ENCODE measurements around the gene PRG2.
"Not testable (repeated sequence)": the region's sequence is repeated elsewhere in the genome, so short reads cannot be mapped to it uniquely, and the experiment has no call there.

The PRG2 gene

GRCh38 chr11:57368845-57369232 is 21.6 kb downstream of the PRG2 start:
- Mint-ChIP-seq H3K4me3 (no peak overlapping the region), H3K4me1 (no peaks in the 10 kb centered on the region), H3K36me3 (no peaks in the 10 kb centered on the region), H3K27ac (no peak overlapping the region), H3K9me3 (no peaks in the 10 kb centered on the region), H3K27me3 (no peaks in the 10 kb centered on the region)

- H3K27ac Mint-ChIP-seq, result no peak overlapping the region
- H3K27me3 Mint-ChIP-seq, result no peaks in the 10 kb centered on the region
- no peaks in the 10 kb centered on the region for H3K9me3 Mint-ChIP-seq
- H3K4me1 Mint-ChIP-seq, result no peaks in the 10 kb centered on the region
- no peak overlapping the region for H3K4me3 Mint-ChIP-seq
- no peaks in the 10 kb centered on the region for H3K36me3 Mint-ChIP-seq
These were observed 22.2 kb downstream of the PRG2 start for GRCh38 chr11:57368106-57368844.

- Mint-ChIP-seq H3K27me3 (no peaks in the 10 kb centered on the region), H3K9me3 (no peaks in the 10 kb centered on the region), H3K4me1 (no peaks in the 10 kb centered on the region), H3K4me3 (no peak overlapping the region), H3K36me3 (no peaks in the 10 kb centered on the region), H3K27ac (no peak overlapping the region)
These were observed 25.4 kb downstream of the PRG2 start for GRCh38 chr11:57364851-57365660.

- Mint-ChIP-seq H3K36me3 (no peaks in the 10 kb centered on the region), H3K27me3 (no peaks in the 10 kb centered on the region), H3K27ac (no peak overlapping the region), H3K4me1 (no peaks in the 10 kb centered on the region), H3K9me3 (no peaks in the 10 kb centered on the region), H3K4me3 (no peak overlapping the region)
These were observed 27.0 kb downstream of the PRG2 start for GRCh38 chr11:57363131-57364080.

GRCh38 chr11:57361926-57362325 is 28.5 kb downstream of the PRG2 start:
- H3K27ac Mint-ChIP-seq, result no peak overlapping the region
- no peaks in the 10 kb centered on the region for H3K27me3 Mint-ChIP-seq
- H3K9me3 Mint-ChIP-seq, result no peaks in the 10 kb centered on the region
- no peak overlapping the region for H3K4me3 Mint-ChIP-seq
- H3K4me1 Mint-ChIP-seq, result no peaks in the 10 kb centered on the region
- H3K36me3 Mint-ChIP-seq, result no peaks in the 10 kb centered on the region

GRCh38 chr11:57361420-57361819 is 29.0 kb downstream of the PRG2 start:
- H3K9me3 Mint-ChIP-seq, result not testable (repeated sequence)

GRCh38 chr11:57360991-57361390 is 29.5 kb downstream of the PRG2 start:
- no peak overlapping the region for H3K4me3 Mint-ChIP-seq
- H3K36me3 Mint-ChIP-seq, result no peaks in the 10 kb centered on the region
- H3K4me1 Mint-ChIP-seq, result peaks cover 4% of the 10 kb centered on the region
- H3K27ac Mint-ChIP-seq, result no peak overlapping the region
- no peaks in the 10 kb centered on the region for H3K9me3 Mint-ChIP-seq
- H3K27me3 Mint-ChIP-seq, result no peaks in the 10 kb centered on the region

More at GRCh38 chr11:57361420-57361819, 29.0 kb downstream of the PRG2 start:
- H3K4me1 Mint-ChIP-seq, H3K27me3 Mint-ChIP-seq, H3K36me3 Mint-ChIP-seq, H3K4me3 Mint-ChIP-seq, H3K27ac Mint-ChIP-seq: not testable (repeated sequence)

- no peak overlapping the region for H3K4me3 Mint-ChIP-seq
These were observed 30.4 kb downstream of the PRG2 start for GRCh38 chr11:57359896-57360690.

GRCh38 chr11:57359396-57359795 is 31.1 kb downstream of the PRG2 start:
- Mint-ChIP-seq H3K27me3 (peaks cover 4% of the 10 kb centered on the region), H3K4me3 (no peak overlapping the region), H3K4me1 (peaks cover 5% of the 10 kb centered on the region), H3K36me3 (no peaks in the 10 kb centered on the region), H3K27ac (no peak overlapping the region), H3K9me3 (no peaks in the 10 kb centered on the region)

More at GRCh38 chr11:57359896-57360690, 30.4 kb downstream of the PRG2 start:
- Mint-ChIP-seq H3K4me1 (peaks cover 5% of the 10 kb centered on the region), H3K9me3 (no peaks in the 10 kb centered on the region), H3K36me3 (no peaks in the 10 kb centered on the region), H3K27ac (no peak overlapping the region), H3K27me3 (no peaks in the 10 kb centered on the region)

GRCh38 chr11:57358991-57359390 is 31.5 kb downstream of the PRG2 start:
- H3K9me3 Mint-ChIP-seq, result no peaks in the 10 kb centered on the region
- no peak overlapping the region for H3K27ac Mint-ChIP-seq
- no peak overlapping the region for H3K4me3 Mint-ChIP-seq
- peaks cover 5% of the 10 kb centered on the region for H3K4me1 Mint-ChIP-seq
- peaks cover 4% of the 10 kb centered on the region for H3K27me3 Mint-ChIP-seq
- no peaks in the 10 kb centered on the region for H3K36me3 Mint-ChIP-seq

GRCh38 chr11:57358543-57358961 is 31.9 kb downstream of the PRG2 start:
- Mint-ChIP-seq H3K27ac (no peak overlapping the region), H3K4me3 (no peak overlapping the region), H3K9me3 (no peaks in the 10 kb centered on the region), H3K36me3 (no peaks in the 10 kb centered on the region), H3K27me3 (peaks cover 4% of the 10 kb centered on the region), H3K4me1 (peaks cover 5% of the 10 kb centered on the region)

GRCh38 chr11:57357856-57358255 is 32.6 kb downstream of the PRG2 start:
- Mint-ChIP-seq H3K4me1 (peaks cover 5% of the 10 kb centered on the region), H3K27ac (no peak overlapping the region), H3K9me3 (no peaks in the 10 kb centered on the region), H3K36me3 (no peaks in the 10 kb centered on the region), H3K4me3 (no peak overlapping the region), H3K27me3 (peaks cover 4% of the 10 kb centered on the region)

GRCh38 chr11:57357310-57357709 is 33.1 kb downstream of the PRG2 start:
- H3K9me3 Mint-ChIP-seq, result no peaks in the 10 kb centered on the region
- no peaks in the 10 kb centered on the region for H3K36me3 Mint-ChIP-seq
- H3K4me1 Mint-ChIP-seq, result peaks cover 5% of the 10 kb centered on the region
- no peak overlapping the region for H3K27ac Mint-ChIP-seq
- H3K4me3 Mint-ChIP-seq, result no peak overlapping the region
- peaks cover 4% of the 10 kb centered on the region for H3K27me3 Mint-ChIP-seq

GRCh38 chr11:57356268-57356667 is 34.2 kb downstream of the PRG2 start:
- no peaks in the 10 kb centered on the region for H3K9me3 Mint-ChIP-seq
- H3K4me1 Mint-ChIP-seq, result peaks cover 5% of the 10 kb centered on the region
- H3K27me3 Mint-ChIP-seq, result peaks cover 6% of the 10 kb centered on the region
- no peak overlapping the region for H3K27ac Mint-ChIP-seq
- H3K4me3 Mint-ChIP-seq, result no peak overlapping the region
- peaks cover 2% of the 10 kb centered on the region for H3K36me3 Mint-ChIP-seq

- Mint-ChIP-seq H3K36me3 (peaks cover 2% of the 10 kb centered on the region), H3K9me3 (no peaks in the 10 kb centered on the region), H3K27ac (no peak overlapping the region), H3K4me1 (peaks cover 9% of the 10 kb centered on the region), H3K27me3 (peaks cover 6% of the 10 kb centered on the region), H3K4me3 (no peak overlapping the region)
These were observed 35.8 kb downstream of the PRG2 start for GRCh38 chr11:57354699-57355098.

All from activated naive CD4-positive, alpha-beta T cell treated with anti-CD3 and anti-CD28 coated beads, Interleukin-2, amount 50 U/mL, for 24 hours (primary cell).